NCI-H1417 (cell line): ENCODE results near the gene A2M.

ENCODE experiments used
- DNase-seq, 3 experiments: peaks; one replicate each; lab custom pipeline; 2025; lab: John Stamatoyannopoulos, UW

The A2M gene

GRCh38 chr12:9072481-9073038 is 43.2 kb downstream of the A2M start:
- no peak for DNase-seq

- DNase-seq, result no peak
These were observed 43.8 kb downstream of the A2M start for GRCh38 chr12:9071969-9072368.

GRCh38 chr12:9071518-9071917 is 44.2 kb downstream of the A2M start:
- DNase-seq, result no peak

- DNase-seq, result no peak
These were observed 45.4 kb downstream of the A2M start for GRCh38 chr12:9070351-9070750.

DNA sequence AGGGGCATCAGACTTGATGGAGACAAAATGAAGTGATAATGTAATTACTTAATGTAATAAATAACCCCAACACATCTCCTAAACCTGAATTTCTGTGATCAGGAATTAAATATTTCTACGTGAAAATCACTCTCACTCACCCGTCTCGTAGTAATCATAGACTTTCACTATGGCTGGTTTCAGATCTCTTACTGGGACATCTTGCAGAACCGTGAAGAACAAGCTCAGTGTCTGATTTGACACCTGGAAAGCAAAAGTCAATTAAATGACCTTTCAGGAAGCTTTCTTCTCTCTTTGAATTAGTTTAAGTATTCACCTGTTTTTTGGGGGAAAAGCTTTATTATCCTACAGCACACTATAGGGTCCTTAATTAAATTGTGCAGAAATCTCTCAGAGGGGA is 47.1 kb downstream of the A2M start:
- no peak for DNase-seq

DNA sequence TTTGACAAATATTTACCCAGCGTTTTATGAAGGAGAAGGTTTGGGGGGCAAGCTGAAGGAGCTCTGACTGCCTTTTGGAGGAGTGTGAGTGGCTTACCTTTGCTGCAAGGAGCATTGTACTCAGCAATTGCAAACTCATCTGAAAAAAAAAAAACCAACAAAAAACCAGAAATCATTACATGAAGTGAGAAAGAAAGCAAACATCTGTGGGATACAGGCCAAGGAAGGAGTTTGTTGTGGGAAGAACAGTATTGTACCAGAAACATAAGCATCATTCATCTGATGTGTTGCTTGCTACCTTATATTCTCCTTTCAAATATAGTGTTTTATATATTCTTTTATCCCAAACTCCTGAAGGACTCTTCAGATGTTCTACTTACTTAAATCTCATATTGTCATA is 47.6 kb downstream of the A2M start:
- no peak for DNase-seq

DNA sequence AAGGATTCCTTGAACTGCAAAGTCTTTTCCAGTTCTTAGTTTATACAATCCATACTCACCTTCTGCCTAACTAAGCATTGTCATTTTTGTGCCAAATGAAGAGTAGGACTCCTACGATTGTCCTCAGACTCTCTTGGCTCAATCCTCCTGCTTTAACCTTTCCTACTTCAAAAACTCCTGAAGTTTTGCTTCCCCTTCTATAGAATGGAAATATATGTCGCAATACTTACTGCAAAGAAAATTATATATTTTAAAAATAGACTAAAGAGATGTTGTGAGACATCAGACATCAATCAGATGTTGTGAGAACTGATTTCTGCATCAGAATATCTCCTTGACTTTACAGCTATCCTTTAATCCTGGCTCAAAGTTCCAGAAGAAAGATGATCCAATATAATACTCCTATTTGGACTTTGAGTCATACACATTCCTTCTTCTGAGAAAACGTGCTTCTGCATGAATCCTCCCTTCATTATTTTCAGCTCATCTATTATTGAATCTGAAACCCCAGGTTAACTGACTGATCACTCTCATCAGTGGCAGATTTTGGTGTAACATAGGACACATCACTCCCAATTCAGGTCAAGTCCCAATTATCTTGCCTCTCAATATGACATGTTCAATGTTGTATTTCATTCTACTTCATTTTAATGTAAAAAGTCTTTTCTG is 48.8 kb downstream of the A2M start:
- no peak for DNase-seq

- no peak for DNase-seq
These were observed 49.5 kb downstream of the A2M start for GRCh38 chr12:9066183-9066623.

DNA sequence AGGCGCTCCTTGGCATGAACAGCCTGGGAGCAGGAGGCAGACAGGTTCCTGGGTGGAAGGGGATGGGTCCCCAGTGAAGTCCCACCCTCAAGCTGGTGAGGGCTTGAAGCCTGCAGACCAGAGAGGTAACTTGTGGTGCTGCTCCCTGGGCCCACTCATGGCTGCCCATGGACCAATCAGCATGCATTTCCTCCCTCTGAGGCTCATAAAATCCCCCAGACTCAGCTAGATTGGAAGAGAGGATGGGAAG is 50.2 kb downstream of the A2M start:
- no peak for DNase-seq

DNA sequence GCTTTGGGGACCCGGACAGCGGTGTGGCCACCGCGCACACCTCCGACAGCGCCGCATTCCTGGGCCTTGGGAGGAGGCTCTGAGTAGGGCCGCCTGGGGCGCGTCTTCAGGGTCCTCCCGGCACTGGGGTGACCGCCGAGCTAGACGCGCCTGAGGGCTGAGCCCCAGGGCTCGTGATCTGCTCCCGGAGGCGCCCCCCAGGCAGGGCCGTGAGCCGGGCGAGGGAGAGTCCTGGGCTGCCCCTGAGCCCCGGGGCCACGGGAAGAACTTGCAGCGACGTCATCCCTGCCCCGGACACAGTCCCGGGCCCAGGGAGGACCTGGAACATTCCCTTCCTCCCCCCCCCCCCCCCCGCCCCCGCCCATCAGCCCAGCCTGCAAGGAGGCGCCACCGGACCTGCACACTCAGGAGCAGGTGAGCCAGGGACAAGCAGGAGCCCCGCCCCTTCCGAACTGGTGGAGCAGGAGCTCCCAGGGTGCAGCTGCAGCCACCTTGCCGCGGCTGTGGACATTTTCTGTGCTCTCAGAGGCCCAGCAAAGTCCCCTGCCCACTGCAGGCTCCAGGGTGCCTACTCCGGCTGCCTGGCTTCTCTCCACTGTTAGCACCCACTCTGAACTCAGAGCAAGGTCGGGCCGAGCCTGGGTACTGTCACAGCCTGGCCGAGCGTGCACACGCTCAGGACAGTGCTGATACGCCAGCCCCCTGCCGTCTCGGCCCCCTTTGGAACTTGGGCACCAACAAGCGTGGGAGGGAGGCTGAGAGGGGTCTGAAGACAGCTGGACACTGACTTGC is 50.7 kb downstream of the A2M start:
- peak in 2 of 3 experiments; percentile 54 to 55 for DNase-seq

- peak in 2 of 3 experiments; percentile 82 to 85 for DNase-seq
These were observed 51.4 kb downstream of the A2M start for GRCh38 chr12:9064201-9064814.

DNA sequence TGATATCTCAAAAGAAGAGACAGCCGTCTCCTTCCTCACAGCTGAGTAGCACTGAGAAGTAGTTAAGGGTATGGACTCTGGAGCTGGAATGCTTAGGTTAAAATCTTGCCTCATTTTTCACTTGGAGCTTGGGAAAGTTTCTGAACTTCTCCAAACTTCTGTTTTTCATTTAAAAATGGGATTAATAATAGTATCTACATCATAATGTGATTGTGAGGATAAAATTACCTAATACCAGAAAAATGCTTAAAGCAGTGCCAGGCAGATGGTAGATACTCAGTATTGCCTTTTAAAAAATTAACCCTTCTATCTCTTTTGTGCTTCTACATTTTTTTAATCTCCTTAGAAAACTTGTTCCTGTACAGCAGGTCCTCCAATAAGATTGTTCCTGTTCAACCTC is 63.1 kb downstream of the A2M start:
- no peak for DNase-seq

DNA sequence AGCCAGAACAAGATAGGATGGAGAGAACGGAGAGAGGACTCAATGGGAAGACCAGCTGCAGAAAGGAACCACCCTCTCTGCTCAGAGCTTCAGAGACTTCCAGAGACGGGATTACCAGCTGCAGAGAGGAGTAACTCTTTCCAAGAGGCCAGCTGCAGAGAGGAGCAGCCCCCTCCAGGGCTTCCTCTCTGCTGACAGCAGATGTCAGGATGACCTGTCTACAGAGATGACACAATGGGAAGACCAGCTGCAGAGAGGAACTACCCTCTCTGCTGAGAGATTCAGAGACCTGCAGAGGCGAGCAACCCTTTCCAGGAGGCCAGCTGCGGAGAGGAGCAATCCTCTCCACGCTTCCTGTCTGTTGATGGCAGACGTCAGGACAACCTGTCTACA is 64.6 kb downstream of the A2M start:
- no peak for DNase-seq

DNA sequence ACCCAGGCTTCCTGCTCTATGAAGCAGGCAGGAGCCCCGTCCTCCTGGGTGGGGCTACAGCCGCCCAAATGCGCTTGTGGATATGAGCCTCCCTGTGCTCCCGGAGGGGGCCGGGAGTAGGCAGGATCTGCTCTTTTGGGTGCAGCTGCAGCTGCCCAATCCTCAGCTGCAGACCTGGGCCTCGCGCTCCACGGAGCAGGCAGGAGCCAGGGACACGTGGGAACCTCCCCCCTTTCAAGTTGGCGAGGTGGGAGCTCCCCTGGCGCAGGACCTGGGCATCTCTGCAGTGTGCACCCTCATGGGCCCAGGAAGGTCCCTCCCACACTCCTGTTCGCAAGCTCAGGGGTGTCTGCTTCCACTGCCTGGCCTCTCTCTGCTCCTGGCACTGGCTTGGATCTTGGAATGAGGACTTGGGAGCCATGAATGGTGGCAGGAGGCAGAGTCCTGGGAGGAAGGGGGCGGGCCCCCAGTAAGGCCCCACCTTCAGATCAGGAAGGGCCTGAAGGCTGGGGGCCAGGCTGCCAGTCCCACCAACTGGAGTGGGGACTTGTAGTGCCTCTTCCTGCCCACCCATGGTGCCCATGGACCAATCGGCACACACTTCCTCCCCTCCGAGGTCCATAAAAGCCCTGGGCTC is 65.1 kb downstream of the A2M start:
- DNase-seq, result no peak

DNA sequence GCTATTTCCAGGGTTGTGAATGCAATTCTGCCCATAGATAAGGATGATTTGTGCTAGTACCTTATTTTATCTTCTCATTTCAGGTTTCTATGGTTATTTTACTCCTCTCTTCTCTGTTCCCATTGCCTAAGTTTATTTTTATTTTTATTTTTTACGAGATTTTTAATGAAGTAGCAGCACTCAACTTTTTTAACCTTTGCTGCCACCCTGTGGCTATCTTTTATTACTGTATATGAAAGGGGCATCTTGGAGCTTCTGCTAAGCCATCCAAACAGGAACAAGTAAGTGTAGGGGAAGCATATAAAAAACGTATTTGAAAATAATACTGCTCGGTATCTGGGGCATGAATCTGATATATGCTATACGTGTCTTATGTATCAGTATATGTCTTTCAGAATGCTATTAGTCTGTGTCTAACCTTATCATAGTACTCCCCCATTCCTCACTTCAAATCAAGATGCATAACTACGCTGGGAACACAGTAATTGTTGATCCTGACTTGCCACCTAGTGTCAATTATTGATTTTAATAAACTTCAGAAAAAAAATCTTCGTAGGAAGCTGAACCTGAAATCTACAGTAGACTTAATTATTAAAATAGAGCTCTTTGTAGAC is 66.1 kb downstream of the A2M start:
- DNase-seq, result peak in 2 of 3 experiments; percentile 20 to 74

GRCh38 chr12:9048930-9049329 is 66.8 kb downstream of the A2M start:
- DNase-seq, result no peak

DNA sequence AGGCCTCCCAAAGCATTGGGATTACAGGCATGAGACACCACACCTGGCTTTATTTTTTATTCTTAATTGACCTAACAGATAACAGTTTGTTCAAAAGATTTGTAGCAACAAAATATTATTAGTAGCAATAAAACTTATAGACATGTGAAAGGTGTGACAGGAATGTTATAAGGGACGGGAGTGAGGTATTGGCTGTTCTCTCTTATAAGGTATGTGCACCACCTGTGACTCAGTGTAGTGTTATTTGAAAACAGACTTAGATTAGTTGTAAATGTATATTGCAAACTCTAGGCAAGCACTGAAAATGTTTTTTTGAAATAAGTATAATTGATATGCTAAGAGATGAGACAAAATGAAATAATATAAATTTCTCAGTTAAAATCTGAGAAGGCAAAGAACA is 68.6 kb downstream of the A2M start:
- no peak for DNase-seq

GRCh38 chr12:9043766-9044165 is 72.0 kb downstream of the A2M start:
- DNase-seq, result no peak

DNA sequence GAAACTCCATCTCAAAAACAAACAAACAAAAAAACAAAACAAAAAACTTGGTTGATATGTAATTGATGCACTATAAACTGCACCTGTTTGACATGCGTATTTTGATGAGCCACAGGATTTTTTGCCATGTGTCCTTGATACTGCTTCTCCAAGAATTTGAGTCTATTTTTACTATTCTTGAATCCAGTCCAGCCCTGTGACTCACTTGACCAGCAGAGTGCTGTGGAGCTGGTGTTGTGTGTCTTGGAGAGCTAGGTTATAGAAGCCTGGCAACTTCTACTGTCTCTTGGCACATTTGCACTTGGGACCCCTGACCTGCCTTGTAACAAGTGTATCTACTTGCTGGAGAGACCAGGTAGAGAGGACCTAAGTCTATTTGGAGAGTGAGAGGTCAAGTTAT is 74.4 kb downstream of the A2M start:
- no peak for DNase-seq

- DNase-seq, result no peak
These were observed 75.1 kb downstream of the A2M start for GRCh38 chr12:9040484-9041186.

- DNase-seq, result peak; percentile 24 to 81 (median 41)
These were observed 76.2 kb downstream of the A2M start for GRCh38 chr12:9039397-9039977.
